ENCODE data around the gene MPG. TPM values are rescaled to one million over a fixed set of nuclear protein-coding genes. Genes with fewer than 3 reads are reported as not detected.

Gene MPG
- total RNA-seq, 1 donor from 2014 or later, result 174 TPM

DNA sequence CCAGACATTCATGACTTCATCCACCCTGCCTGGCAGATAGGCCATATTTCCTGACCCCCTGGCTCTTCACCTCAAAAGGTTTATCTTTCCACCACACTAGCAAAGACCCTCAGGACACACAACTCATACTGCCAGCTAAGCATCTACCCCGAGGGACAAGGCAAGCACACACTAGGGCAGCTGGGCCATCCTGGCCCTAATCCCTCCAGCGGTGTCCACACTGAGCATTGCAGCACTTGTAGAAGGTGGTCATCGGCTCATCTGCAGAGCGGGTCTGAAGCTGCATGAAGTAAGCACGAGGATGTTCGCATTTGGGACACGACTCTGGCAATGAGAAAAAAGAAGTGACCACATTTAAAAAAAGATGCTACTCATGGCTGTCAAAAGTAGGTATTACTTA, 30.8 kb upstream of the MPG start:
- no peak for DNase-seq (ENCODE audit: extremely low read depth, low read depth, low spot score)

DNA sequence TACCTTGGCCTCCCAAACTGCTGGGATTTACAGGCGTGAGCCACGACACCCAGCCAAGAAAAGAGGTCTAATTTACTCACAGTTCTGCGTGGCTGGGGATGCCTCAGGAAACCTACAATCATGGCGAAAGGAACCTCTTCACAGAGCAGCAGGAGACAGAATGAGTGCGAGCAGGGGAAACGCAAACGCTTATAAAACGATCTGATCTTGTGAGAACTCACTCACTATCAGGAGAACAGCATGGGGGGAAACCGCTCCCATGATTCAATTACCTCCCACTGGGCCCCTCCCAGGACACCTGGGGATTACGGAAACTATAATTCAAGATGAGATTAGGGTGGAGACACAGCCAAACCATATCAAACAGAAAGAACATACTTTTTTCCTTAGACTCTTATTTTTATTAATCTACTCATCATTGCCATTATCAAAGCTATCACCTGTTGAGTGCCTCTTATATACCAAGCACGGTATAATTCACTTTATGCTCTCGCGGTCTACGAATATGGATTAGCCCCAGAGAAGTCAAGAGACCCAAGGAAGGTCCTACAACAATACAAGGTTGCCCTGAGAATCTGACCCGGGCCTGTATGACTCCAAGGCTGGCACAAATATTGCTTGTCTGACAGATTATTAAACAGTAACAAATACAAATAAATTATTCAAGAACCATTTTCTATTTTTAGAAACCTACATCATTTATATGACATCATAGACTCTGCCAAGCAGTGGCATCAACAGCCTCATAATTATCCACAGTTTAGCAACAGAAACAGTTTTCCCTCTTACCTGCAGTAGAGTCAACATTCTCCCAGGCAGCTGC, 27.0 kb upstream of the MPG start:
- no peak for DNase-seq (ENCODE audit: extremely low read depth, low read depth, low spot score)

DNA sequence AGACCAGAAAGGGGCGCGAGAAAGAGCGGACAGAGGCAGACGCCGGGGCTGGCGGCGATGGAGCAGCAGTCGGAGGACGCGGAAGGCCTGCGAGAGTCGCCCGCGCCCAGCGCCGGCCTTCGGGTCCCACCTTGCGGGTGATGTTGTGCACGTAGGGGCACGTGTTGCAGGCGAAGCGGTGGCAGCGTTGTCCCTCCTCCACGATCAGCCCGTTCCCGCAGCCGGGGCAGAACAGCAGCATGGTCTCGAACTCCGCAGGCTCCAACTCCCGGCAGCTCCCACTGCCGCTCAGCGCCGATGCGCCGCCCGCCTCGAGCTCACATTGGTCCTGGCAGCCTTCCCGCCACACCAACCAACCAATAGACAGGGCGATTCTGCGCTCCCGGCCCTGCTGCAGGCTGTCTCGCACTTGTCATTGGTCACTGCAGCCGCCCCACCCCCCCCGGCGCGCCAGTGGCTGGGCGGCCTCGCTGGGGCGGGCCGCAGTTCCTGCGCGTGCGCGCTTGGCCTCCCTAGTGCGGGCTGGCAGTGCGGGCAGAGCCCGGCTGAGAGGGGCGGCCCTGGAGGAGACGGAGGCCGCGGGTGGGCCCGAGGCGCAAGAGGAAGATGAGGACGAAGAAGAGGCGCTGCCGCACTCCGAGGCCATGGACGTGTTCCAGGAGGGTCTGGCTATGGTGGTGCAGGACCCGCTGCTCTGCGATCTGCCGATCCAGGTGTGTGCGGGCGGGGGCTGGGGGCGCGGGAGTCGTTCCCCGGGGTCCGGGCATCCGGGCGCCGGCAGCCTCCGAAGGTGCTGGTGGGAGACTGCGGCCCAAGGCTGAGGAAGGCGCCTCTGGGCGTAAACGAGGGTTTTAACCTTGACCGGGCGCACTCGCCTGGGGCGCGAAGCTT, 24.4 kb upstream of the MPG start, which contains the start of the genes POLR3K and SNRNP25:
POLR3K (minus strand) TSS at position 263 of the 891 bp plus-strand sequence; CDS start at position 241, 22 bp downstream.
SNRNP25 (plus strand) TSS at position 483 of the 891 bp plus-strand sequence; CDS start at position 672, 189 bp downstream.
- no peak for DNase-seq (ENCODE audit: extremely low read depth, low read depth, low spot score)

GRCh38 chr16:54237-54581, 23.8 kb upstream of the MPG start:
- DNase-seq (ENCODE audit: extremely low read depth, low read depth, low spot score), result no peak

- DNase-seq (ENCODE audit: extremely low read depth, low read depth, low spot score), result no peak
Observed at GRCh38 chr16:55571-56136, 22.4 kb upstream of the MPG start.

- no peak for DNase-seq (ENCODE audit: extremely low read depth, low read depth, low spot score)
Observed at GRCh38 chr16:56231-56927, 21.6 kb upstream of the MPG start.

DNA sequence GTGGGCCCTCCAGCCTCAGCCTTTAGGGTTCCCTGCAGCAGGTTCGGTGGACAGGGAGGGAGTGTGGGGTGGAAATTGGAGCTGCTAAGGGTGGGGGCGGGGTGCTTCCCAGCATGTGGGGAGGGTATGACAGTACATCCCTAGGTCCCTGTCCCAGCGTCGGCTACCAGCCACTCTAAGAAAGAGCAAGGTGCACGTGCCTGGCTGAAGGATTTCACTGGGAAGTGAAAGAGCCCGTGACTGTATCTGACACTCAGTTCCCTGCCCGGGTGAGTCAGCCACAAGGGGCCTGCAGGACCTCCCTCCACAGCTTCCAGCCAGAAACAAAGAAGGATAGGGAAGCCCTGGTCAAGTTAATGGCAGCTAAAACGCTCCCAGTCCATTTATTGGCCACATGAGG, 20.3 kb upstream of the MPG start:
- no peak for DNase-seq (ENCODE audit: extremely low read depth, low read depth, low spot score)

DNA sequence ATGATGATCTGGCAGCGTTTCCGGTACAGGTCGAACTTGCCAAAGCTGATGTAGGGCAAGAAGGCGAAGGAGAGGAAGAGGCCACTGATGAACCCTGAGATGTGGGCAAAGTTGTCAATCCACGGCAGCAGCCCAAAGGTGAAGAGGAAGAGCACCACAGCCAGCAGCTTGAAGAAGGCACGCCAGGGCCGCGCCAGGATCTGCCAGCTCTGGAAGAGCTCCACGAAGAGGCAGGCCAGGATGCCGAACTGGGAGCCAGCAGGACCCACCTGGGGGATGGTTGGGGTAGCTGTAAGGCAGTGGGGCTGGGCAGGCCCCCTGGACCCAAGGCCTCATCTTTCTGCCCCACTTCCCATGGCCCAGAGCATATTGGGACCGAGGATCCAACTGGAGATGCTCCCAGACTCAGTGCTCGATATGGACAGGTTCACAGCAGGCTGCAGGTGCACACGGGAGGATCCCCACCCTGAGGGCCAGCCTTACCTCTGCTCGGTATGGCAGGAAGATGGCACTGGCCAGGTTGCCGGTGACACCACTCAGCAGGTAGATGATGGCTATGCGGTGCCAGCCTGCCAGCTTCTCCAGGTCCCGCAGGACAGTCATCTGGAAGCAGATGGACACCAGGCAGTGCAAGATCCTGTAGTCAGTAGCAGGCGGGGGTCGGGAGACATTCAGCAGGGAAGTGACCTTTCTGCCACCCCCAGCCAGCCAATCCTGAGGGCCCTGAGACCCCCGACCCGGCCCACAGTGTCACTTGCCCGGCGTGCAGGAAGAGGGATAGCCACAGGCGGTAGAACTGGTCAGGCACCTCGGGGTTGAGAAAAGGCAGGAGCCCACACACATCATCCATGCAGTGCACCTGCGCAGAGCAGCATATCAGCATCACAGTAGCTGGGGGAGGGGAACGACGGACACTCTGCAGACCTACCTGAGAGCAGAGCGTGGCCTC, 19.3 kb upstream of the MPG start:
- no peak for DNase-seq (ENCODE audit: extremely low read depth, low read depth, low spot score)

GRCh38 chr16:59440-60059, 18.5 kb upstream of the MPG start:
- no peak for DNase-seq (ENCODE audit: extremely low read depth, low read depth, low spot score)

DNA sequence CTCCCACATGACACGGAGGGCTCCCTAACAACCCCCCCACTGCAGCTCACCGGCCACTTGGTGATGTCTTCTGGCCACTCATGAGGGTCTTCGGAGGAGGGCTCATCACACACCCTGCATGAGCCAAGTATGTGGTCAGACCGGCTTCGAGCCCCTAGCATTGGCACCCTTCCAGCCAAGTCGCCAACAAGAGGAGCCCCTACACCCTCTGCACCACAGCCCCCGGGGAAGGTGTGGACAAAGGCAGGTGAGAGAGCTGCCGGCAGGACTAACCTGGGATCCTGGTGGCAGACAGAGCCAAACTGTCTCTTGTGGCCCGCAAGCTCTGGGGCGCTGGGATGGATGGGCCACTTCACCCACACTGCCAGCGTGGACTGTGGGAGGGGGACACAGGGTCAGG, 17.9 kb upstream of the MPG start:
- DNase-seq (ENCODE audit: extremely low read depth, low read depth, low spot score), result no peak

DNA sequence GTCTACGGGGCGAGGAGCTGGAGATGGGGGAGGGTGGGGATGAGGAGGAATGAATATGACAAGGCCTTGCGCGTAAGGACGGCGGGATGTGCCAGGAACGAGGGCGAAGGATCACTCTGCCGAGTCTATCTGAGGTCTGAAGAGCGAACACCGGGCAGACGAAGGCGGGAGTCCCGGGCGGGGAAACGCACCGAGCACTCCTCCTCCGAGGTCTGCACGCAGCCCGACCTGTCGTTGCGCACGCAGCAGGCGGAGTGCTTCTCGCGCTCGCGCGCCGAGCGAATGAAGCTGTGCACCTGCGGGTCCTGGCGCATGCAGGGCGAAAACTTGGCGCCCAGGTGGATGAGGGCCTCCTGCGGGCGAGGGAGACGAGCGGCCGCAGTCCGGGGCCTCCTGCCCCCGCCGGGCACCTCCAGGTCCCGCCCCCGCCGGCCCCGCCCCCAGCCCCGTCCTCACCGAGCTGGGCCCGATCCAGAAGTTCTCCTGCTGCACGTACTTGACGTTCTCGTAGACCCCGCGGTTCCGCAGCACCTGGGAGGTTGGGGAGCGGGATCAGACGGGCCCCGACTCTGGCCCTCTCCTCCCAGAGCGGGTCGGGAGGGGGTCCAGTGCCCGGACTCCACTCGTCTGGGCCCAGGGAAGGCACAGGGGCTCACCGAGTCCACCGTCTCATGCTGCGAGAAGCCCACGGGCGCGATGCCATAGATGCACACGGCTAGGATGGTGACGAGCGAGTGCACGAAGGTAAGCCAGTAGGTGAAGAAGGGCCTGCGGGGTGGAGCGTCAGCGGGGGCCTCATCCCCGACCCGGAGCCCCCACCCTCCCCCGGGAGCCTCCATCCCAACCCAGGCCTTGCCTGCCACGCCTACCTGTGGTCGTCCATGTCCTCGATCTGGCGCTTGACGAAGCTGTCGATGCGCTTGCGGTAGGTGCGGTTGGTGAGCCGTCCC, 16.8 kb upstream of the MPG start:
- DNase-seq (ENCODE audit: extremely low read depth, low read depth, low spot score), result no peak

DNA sequence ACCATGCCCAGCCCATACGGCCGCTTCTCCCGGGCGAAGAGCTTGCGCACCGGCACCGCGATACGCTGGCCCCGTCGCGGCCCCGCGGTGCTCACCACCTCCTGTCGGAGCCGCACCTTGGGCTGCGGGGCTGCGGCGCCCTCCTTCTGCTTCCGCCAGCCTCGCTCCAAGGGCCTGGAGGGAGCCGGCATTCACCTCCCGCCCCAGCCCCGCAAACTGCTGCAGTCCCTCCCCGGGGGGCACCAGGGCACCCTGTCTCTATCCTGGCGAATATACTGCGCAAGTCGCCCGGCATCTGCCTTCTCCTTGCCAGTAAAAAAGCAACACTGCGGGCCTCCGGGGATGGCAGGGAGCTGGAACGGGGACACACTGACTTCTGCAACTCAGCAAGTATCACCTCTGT, 16.1 kb upstream of the MPG start:
- DNase-seq (ENCODE audit: extremely low read depth, low read depth, low spot score), result no peak

DNA sequence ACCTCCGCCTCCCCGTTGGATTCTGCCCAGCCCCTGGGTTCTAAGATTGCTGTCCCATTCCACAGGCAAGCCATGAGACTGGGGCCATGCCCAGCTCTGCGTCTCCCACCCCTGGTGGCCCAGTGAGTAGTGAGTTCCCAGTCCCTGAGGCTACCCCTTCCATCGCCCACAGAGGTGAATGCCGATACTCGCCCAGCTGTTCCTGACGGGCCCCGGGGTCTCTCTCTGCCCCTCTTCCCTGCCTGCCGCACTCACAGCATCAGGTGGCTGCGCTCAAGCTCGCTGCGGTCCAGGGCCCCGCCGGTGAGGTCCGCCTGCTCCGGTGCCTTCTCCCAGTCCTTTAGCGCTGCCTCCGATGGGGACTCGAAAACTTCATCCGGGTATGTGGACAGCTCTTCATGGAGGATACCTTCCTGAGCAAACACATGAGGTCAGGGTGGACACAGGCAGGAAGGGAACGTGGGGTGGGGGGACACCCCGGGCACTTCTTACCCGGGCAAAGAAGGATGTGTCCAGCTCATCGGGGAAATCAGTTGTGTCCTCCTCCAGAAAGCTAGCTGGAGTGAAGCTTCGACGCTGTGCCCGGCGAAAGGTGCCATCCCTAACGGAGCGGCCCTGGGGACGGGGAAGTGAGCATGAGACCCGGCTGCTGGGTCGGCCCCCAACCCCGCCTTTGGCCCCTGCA, 15.6 kb upstream of the MPG start:
- DNase-seq (ENCODE audit: extremely low read depth, low read depth, low spot score), result no peak

DNA sequence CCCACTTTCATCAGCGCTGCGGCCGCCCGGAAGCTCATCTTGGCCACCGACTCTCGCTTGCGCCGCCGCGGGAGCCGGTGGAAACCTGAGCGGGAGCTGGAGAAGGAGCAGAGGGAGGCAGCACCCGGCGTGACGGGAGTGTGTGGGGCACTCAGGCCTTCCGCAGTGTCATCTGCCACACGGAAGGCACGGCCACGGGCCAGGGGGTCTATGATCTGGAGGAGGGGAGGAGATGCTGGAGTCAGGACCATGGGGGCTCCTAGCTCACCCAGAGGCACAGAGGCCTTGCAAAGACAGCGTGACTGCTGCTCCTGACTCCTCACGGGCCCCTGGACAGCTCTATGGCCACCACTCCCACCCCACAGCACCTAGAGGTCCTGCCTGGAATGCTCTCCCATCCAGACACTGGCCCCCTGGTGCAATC, 15.0 kb upstream of the MPG start:
- DNase-seq (ENCODE audit: extremely low read depth, low read depth, low spot score), result no peak

DNA sequence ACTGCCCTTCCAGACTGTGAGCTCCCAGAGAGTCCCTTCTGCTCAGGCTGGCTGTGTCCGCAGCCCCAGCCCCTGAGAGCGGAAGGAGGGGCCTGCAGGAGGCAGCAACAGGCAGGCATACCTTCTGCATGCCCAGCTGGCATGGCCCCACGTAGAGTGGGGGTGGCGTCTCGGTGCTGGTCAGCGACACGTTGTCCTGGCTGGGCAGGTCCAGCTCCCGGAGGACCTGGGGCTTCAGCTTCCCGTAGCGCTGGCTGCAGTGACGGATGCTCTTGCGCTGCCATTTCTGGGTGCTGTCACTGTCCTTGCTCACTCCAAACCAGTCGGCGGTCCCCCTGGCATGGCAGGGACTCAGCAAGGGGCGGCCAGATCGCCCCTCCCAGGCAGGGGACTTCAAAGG, 14.6 kb upstream of the MPG start:
- DNase-seq (ENCODE audit: extremely low read depth, low read depth, low spot score), result no peak

DNA sequence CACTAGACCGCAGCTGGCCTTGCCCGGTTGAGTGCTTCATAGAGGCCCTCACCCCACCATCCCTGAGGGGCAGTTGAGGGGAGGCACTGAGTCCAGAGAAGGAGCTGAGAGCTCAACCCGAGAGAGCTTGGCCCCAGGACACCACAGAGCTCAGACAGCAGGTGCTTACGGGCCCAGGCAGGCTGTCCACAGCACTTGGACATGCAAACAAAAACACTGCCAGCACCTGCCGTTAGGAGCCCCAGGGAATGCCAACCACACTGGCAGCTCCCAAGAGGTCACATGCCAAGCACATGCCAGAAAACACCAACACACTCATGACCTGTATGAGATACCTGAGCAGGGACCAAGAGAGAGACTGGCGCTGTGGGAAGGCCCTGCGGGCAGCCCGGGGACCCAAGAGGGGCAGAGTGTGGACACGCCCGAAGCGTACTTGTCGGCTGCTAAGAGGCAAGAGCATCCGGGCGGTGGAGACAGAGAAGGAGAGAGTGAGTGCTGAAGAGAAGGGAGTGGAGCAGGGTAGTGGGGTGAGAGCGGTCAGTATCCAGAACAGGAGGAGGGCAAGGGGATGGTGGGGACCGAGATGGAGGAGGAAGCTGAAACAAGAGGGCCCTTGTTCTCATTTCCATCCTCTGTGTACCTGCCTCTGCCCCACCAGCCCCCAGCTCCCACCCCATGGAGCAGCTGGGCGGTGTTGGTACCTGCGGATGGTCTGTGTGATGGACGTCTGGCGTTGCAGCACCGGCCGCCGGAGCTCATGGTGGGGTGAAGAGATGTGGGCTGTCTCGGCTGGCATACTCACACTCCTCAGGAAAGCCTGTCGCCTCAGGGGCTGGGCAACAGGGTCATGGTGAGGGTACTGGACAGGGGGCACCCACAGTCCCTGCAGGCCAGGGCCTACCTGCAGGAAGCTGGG, 13.8 kb upstream of the MPG start:
- DNase-seq (ENCODE audit: extremely low read depth, low read depth, low spot score), result no peak

- no peak for DNase-seq (ENCODE audit: extremely low read depth, low read depth, low spot score)
Observed at GRCh38 chr16:64914-65255, 13.1 kb upstream of the MPG start.

Measured in glomerular endothelial cell (primary cell).